ENCODE measurements around the gene ADAM19.

ADAM19 gene

DNA sequence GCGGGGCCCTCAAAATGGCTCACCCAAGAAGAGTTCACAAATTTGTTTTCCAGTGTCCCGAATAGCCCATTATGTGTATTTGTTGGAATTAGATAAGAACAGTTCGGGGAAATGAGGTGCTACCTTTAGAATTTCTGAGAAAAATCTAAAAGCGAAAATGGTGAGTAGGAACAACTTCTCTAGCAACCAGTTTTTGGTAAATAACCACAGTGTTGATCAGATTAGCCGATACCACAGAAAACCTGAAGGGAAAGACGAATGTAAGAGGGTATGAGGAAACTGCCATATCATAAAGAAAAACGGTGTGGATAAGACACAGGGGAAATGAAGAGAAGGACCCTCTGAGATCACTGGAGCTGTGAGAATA lies 31.0 kb downstream of the ADAM19 start:
- H3K36me3 Mint-ChIP-seq: peaks cover 2% of the 10 kb centered on the region
- H3K4me3 Mint-ChIP-seq: peak overlapping the region; percentile 40
- no peaks in the 10 kb centered on the region for H3K9me3 Mint-ChIP-seq (ENCODE audit: low read depth)
- no peaks in the 10 kb centered on the region for H3K27me3 Mint-ChIP-seq
- peaks cover 45% of the 10 kb centered on the region for H3K4me1 Mint-ChIP-seq (ENCODE audit: low read depth)
- peak overlapping the region; percentile 77 for H3K27ac Mint-ChIP-seq

DNA sequence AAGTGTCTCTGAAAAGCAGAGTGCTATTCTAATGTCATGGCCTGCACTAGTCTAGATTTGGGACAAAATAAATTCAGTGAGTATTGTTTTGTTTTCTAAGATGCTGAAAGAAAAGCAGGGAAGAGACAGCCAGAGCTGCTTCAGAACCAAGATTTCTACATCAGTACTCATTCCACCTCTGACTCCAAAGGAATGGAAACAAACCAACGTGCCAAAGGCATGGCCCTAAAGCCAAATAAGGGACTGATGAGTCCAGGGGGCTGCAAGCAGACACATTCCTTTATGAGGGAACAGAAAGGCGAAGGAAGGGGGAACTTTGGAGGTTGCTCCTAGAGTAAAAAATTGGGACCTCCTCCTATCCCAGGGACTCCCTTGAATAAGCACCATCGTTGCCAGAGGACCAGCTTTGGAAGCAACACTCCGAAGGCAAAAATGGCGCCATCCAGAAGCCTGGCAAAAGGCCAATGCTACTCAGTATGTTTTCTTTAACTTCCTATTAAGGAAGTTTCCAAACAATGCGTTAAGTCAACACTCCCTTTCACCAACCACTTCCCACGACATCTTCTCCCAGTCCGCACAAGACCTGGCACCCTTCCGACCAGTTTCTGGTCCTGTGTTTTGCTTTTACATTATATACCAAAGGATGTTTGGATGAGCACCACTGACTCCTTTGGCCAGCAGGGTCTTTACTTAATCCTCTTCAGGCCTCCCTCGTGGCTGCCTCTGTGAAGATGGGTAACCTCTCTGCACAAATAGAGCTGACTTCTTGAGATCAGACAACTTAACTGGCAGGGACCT lies 31.6 kb downstream of the ADAM19 start:
- no peaks in the 10 kb centered on the region for H3K9me3 Mint-ChIP-seq (ENCODE audit: low read depth)
- H3K27ac Mint-ChIP-seq: peak overlapping the region; percentile 77
- peak overlapping the region; percentile 40 for H3K4me3 Mint-ChIP-seq
- H3K27me3 Mint-ChIP-seq: no peaks in the 10 kb centered on the region
- H3K4me1 Mint-ChIP-seq (ENCODE audit: low read depth): peaks cover 47% of the 10 kb centered on the region
- peaks cover 2% of the 10 kb centered on the region for H3K36me3 Mint-ChIP-seq

DNA sequence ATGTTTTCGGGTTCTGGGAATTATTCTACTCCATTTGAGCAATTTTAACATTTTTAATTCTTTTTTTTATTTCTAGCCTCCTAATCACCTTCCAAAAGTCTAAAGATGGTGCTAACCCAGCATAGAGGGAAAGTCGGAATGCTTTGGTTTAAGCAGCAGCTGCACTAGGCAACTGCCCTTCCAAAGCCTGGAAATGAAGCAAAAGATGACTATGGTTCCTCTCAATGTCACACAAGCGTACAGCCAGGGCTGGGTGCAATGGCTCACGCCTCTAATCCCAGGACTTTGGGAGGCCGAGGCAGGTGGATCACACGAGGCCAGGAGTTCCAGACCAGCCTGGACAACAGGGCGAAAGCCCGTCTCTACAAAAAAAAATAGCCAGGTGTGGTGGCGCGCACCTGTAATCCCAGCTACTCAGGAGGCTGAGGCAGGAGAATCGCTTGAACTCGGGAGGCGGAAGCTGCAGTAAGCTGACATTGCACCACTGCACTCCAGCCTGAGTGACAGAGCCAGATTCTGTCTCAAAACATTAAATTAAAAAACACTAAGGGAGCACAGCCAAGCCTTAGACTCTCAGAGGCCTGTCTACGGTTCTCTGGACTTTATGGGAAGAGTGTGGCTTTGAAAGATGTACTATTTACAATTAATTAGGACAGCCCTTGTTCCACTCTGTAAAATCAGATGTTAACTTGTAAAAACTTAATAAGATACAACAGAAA lies 33.1 kb downstream of the ADAM19 start:
- H3K27ac Mint-ChIP-seq: no peak overlapping the region
- H3K9me3 Mint-ChIP-seq (ENCODE audit: low read depth): no peaks in the 10 kb centered on the region

DNA sequence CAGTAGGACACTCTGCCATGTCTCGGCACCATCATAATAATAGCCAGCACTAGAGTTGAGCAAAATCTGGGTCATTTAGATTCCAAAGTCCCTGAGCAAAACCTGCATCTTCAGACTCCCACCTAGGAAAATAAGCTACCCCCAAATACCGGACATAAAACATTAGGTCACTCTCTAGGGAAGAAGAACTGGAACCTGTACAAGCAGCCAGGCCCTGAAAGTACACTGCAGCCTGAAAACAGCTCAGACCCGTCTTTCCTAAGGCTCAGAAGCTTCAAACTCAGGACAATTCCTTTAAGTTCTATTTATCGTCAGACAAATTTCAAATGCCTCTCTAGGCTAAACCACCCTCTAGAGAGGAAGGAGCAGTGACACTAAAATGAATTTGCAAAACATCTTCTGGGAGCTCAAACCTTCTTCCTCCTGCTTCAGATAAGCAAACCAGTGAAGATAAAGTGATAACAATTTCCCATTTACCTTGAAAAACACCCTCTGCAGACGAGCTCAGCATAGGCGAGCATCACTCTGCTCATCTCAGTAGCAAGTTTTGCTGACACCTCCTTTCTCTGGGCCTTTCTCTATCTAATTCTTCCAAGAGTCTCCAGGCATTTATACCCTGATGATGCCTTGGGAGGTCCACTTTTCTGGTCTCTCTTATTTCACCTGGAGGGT lies 34.0 kb downstream of the ADAM19 start:
- no peaks in the 10 kb centered on the region for H3K9me3 Mint-ChIP-seq (ENCODE audit: low read depth)
- H3K27me3 Mint-ChIP-seq: no peaks in the 10 kb centered on the region
- H3K4me1 Mint-ChIP-seq (ENCODE audit: low read depth): peaks cover 36% of the 10 kb centered on the region

More for the DNA sequence above, 33.1 kb downstream of the ADAM19 start:
- no peaks in the 10 kb centered on the region for H3K27me3 Mint-ChIP-seq
- no peak overlapping the region for H3K4me3 Mint-ChIP-seq
- peaks cover 37% of the 10 kb centered on the region for H3K4me1 Mint-ChIP-seq (ENCODE audit: low read depth)
- H3K36me3 Mint-ChIP-seq: no peaks in the 10 kb centered on the region

DNA sequence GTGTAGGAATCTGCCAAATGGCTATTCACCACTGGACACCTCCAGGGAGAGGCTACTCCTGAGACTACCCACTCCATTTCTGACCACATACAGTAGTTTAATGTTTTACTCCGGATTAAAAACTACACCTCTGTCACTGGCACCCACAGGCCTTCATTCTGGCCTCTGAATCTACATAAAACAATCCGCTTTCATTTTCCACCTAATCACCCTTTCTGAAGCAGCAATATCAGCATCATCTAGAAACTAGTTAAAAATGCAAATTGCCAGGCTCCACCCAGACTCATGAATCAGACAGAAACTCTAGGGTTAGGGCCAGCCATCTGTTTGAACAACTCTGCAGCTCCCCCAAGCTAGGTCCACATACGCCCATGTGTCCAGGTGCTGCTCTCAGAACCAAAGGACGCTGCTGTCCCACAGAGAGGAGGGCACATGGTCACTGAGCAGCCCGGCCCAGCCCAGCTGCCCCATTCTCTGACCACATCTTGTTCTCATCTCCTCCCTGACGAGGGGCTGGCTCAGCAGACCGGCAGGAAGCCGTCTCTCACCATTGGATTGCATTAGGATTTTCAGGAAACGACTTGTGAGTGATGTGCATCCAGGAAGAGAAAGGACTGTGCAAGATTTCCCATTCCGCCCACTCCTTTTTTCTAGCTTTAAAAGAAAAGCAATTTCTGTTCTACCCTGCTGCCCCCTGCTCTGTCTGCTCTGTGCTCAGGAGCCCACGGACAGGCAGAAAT lies 34.7 kb downstream of the ADAM19 start:
- peaks cover 34% of the 10 kb centered on the region for H3K4me1 Mint-ChIP-seq (ENCODE audit: low read depth)
- H3K4me3 Mint-ChIP-seq: peak overlapping the region; percentile 69
- H3K27me3 Mint-ChIP-seq: no peaks in the 10 kb centered on the region
- no peaks in the 10 kb centered on the region for H3K36me3 Mint-ChIP-seq
- H3K9me3 Mint-ChIP-seq (ENCODE audit: low read depth): no peaks in the 10 kb centered on the region
- H3K27ac Mint-ChIP-seq: peak overlapping the region; percentile 85

More for the DNA sequence above, 34.0 kb downstream of the ADAM19 start:
- H3K36me3 Mint-ChIP-seq: no peaks in the 10 kb centered on the region
- peak overlapping the region; percentile 85 for H3K27ac Mint-ChIP-seq
- peak overlapping the region; percentile 69 for H3K4me3 Mint-ChIP-seq

DNA sequence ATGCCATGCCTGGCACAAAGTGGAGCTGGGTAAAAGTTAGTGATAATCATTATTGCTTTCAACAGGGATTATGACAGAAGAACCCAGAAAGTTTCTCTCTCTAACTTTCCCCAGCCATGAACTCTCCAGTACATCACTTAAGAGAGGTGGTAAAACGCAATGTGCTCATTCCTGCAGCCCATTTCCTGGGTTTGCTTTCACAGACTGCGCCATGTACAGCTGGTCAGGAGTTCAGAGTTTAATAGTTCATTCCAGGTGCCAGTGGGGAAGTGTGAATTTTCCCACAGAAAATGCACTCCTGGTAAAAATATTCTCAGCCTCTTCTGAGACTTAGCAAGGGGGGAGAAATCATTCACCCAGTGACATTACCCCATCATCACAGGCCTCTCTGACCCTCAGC lies 35.5 kb downstream of the ADAM19 start:
- peak overlapping the region; percentile 69 for H3K4me3 Mint-ChIP-seq
- H3K27me3 Mint-ChIP-seq: no peaks in the 10 kb centered on the region
- peaks cover 2% of the 10 kb centered on the region for H3K36me3 Mint-ChIP-seq
- no peaks in the 10 kb centered on the region for H3K9me3 Mint-ChIP-seq (ENCODE audit: low read depth)
- H3K27ac Mint-ChIP-seq: peak overlapping the region; percentile 85
- H3K4me1 Mint-ChIP-seq (ENCODE audit: low read depth): peaks cover 31% of the 10 kb centered on the region

DNA sequence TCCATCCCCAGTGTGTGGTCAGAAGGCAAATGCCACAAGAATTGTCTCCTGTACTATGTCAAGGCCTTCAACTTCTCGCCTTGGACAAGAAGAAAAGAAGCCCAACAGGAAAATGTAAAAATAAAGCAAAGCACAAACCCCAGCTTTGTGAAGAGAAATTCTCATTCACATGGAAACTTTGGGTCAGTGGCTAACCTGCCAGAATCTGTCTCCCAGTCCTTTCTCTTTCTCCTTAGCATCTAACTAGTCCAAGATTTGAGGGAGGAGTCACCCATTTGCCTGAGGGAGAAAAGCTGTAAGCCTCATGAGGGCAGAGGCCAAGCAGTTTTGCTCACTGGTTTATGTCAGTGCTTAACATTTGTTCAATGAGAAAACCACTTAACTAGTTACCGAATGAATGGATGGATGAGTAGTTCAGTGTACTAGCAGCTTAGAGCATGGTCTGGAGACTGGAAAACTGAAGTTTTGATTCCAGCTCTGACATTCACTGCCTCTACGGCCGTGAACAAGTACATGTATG lies 36.0 kb downstream of the ADAM19 start:
- H3K9me3 Mint-ChIP-seq (ENCODE audit: low read depth): no peaks in the 10 kb centered on the region
- H3K4me3 Mint-ChIP-seq: no peak overlapping the region
- peaks cover 28% of the 10 kb centered on the region for H3K4me1 Mint-ChIP-seq (ENCODE audit: low read depth)
- no peaks in the 10 kb centered on the region for H3K27me3 Mint-ChIP-seq
- peak overlapping the region; percentile 85 for H3K27ac Mint-ChIP-seq
- H3K36me3 Mint-ChIP-seq: peaks cover 2% of the 10 kb centered on the region

DNA sequence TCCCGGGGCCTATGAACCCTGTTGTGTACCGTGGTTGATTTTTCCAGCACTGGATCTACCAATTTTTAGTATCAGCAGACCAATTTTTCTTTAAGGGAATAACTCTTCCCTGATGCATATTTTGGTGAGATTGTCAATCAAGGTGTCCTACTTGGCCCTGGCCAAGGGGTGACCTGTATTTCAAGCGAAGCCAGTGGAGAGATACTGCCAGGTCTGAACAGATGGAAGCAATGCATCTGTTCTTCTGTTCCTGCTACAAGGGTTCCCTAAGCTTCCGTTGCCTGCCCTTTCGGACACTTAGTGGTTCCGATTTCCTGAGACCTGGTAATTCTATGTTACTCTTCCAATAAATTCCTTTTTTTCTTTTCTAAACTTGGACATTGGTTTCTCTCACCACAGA lies 37.3 kb downstream of the ADAM19 start:
- H3K27me3 Mint-ChIP-seq: no peaks in the 10 kb centered on the region
- no peaks in the 10 kb centered on the region for H3K9me3 Mint-ChIP-seq (ENCODE audit: low read depth)
- no peak overlapping the region for H3K4me3 Mint-ChIP-seq
- H3K4me1 Mint-ChIP-seq (ENCODE audit: low read depth): peaks cover 24% of the 10 kb centered on the region
- H3K27ac Mint-ChIP-seq: no peak overlapping the region
- H3K36me3 Mint-ChIP-seq: peaks cover 2% of the 10 kb centered on the region

DNA sequence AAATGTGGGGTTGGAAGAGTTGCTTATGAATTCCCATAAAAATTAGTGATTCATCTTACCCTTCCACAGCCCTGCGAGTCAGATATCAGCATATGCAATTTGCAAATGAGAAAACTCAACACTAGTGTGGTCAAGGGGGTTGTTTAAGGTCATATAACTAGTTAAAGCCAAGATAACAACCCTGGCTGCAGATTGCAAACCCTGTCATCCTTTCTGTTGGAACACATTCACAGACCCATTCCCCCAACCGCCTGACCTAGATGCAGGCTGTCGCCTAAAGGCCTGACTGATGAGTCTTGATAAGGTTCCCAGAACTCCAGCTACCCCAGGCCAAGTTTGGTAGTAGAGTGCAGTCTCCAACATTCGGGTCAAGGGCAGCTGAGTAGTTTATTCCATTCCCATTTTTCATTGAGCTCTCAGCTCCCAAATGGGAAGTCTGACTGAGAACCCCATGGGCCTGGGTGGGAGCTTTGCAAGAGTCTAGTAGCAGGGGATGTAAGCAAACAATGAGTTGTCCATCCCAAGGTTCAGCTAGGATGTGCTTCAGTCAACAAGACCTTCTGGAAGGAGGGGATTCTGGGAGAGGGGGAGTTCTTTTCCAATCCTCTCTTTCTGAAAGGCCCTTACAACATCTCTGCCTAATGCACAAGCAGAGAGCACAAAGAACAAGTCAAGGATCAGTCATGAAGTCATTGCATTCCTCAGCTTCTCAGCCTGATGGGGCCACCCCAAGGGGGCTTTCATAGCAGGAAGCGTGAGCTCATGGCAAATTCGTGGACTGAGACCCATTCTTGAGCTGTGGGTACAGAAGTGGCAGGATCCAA lies 40.3 kb downstream of the ADAM19 start:
- Mint-ChIP-seq H3K27ac (no peak overlapping the region), H3K4me3 (no peak overlapping the region), H3K9me3 (ENCODE audit: low read depth) (no peaks in the 10 kb centered on the region), H3K4me1 (ENCODE audit: low read depth) (peaks cover 7% of the 10 kb centered on the region), H3K27me3 (no peaks in the 10 kb centered on the region), H3K36me3 (peaks cover 2% of the 10 kb centered on the region)

DNA sequence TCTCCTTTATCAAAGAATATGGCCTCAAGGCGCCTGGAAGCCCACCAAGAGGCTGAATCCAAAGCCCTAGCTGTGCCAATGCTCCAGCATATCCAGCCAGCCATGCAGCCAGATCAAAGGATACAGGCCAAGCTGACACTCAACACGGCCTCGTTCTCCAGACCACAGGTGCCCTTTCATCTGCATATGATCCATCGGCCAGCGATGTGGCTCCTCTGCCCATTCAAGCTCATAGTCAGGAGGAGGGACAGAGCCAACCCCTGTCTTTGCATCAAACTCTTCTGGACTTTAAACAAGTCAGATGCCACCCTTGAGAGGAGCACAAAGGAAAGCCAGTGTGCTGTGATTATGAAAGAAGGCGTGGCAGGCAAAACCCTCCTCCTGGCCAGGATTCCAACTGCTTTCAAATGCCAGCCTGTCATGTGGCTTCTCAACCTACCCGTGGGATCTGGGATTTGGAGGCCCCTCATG lies 42.5 kb downstream of the ADAM19 start:
- Mint-ChIP-seq H3K36me3 (peaks cover 2% of the 10 kb centered on the region), H3K27ac (no peak overlapping the region), H3K4me1 (ENCODE audit: low read depth) (peaks cover 2% of the 10 kb centered on the region), H3K4me3 (no peak overlapping the region), H3K27me3 (no peaks in the 10 kb centered on the region), H3K9me3 (ENCODE audit: low read depth) (no peaks in the 10 kb centered on the region)

DNA sequence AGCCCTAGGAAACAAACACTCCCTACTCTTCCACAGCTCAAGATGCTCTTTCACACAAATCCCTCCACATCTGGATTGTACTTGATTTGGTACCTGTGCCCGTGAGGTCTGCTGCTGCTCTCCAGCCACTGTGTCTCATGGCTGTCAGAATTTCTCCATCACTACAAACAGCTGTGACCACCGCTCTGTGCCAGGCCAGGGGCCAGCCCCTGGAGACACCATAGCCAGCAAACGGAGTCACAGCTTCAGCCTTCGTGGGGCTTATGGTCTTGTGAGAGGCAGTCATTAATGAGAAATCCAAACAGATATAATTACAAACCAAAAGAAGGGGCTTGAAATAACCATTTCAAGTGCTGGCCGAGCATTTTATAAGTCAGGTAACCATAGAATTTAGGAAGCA lies 43.6 kb downstream of the ADAM19 start:
- Mint-ChIP-seq H3K27ac (no peak overlapping the region), H3K27me3 (no peaks in the 10 kb centered on the region), H3K9me3 (ENCODE audit: low read depth) (no peaks in the 10 kb centered on the region), H3K4me1 (ENCODE audit: low read depth) (no peaks in the 10 kb centered on the region), H3K4me3 (no peak overlapping the region), H3K36me3 (peaks cover 2% of the 10 kb centered on the region)

DNA sequence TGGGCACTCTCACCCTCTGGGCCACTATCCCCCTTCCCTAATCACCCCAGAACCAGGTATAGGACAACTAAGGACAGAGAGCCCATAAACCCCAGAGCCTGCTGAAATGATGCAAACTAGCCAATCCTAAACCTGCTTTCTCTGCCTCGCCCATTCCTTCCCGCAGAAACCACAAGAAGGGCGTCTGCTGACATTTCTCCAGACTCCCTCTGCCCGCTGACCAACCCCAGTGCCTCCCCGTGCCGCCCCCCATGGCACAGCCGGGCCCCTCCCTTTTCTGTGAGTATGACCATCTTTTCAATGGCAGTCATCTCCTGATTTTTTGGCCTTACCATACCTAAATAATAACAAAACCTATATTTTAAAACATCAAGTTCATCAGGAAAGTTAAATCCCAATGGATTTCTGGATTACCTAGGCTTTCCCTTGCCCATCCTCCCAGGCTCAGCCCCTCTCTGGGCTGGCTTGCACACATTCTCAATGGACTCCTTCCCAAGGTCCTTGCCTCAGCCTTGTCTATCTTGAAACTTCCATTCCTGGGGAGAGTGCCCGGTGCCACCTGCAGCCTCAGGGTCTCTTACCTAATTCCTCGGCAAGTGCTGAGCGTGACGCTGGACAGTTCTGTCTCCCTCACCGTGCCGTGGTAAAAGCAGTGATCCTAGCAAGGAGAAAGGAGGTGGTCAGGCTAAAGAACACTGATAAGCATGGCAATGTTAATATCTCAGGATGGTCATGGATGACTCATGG lies 45.2 kb downstream of the ADAM19 start:
- Mint-ChIP-seq H3K36me3 (no peaks in the 10 kb centered on the region), H3K27ac (no peak overlapping the region), H3K9me3 (ENCODE audit: low read depth) (no peaks in the 10 kb centered on the region), H3K4me3 (no peak overlapping the region), H3K4me1 (ENCODE audit: low read depth) (no peaks in the 10 kb centered on the region), H3K27me3 (no peaks in the 10 kb centered on the region)

DNA sequence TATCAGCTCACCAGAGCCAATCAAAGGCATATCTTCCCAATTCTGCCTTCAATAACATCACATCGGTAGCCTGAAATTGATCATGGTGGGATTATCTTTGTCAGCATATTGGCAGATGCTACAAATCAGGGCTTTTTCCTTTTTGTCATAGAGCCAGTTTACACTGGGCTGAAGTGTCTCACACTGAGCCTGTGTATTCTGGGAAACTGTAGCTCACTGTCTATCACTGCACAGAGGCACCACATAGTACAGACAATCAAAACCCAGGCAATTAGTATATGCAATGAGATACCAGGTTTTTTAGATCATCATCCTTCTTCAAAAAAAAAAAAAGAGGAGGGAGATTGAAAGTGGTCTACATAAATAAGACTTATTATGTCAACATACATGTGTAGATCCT lies 46.6 kb downstream of the ADAM19 start:
- Mint-ChIP-seq H3K4me3 (no peak overlapping the region), H3K9me3 (ENCODE audit: low read depth) (no peaks in the 10 kb centered on the region), H3K27me3 (no peaks in the 10 kb centered on the region), H3K27ac (no peak overlapping the region), H3K4me1 (ENCODE audit: low read depth) (no peaks in the 10 kb centered on the region), H3K36me3 (no peaks in the 10 kb centered on the region)
